Inflammatory macrophage treated with lipopolysaccharide for 1 hour (primary cell): ENCODE data around the gene NPAS2.

Source experiments
- DNase-seq, 2 donors: peaks; one replicate each; pipeline ENCODE4 v3.0.0-alpha.2; 2020 to 2022

The NPAS2 gene, protein sequence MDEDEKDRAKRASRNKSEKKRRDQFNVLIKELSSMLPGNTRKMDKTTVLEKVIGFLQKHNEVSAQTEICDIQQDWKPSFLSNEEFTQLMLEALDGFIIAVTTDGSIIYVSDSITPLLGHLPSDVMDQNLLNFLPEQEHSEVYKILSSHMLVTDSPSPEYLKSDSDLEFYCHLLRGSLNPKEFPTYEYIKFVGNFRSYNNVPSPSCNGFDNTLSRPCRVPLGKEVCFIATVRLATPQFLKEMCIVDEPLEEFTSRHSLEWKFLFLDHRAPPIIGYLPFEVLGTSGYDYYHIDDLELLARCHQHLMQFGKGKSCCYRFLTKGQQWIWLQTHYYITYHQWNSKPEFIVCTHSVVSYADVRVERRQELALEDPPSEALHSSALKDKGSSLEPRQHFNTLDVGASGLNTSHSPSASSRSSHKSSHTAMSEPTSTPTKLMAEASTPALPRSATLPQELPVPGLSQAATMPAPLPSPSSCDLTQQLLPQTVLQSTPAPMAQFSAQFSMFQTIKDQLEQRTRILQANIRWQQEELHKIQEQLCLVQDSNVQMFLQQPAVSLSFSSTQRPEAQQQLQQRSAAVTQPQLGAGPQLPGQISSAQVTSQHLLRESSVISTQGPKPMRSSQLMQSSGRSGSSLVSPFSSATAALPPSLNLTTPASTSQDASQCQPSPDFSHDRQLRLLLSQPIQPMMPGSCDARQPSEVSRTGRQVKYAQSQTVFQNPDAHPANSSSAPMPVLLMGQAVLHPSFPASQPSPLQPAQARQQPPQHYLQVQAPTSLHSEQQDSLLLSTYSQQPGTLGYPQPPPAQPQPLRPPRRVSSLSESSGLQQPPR

DNA sequence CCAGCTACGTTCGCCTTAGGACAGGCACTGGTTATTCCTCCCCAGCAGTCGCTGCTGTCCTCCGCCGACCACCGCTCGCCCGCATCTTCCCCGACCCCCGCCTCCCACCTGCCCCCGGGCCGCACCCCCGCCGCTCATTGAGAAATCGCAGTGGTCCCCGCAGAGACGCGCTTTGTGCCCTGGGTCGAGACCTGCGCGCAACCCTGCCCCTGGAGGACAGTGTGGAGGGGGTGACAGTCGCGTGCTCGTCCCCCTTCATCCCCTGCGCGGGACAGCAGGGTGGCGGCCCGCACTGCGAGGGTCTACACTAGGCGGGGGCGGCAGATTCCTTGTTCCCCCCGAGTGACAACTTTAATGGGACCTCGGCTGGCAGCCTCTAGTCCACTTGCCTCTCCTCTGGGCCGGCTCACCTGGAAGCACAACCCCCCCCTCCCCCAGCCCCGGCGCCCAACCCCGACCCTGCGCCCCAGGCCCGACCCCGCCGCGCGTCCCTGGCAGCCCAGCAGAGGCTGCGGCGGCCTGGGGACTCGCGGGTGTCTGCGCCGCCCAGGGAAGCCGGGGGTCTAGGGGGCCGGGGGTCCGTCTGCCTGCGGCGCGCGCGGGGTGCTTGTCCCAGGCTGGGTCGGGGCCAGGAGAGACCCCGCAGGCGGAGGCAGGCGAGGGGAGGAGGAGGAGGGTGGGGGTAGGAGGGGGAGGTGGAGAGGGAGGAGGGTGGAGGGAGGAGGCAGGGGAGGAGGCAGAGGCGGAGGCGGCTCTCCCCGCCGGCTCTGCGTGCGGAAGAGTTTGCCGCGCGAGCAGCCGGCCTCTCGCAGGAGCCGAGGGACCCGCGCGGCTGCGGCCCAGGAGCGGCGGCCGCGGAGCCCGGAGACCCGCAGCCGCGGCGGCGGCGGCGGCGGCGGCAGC, at the start of gene NPAS2:
Gene NPAS2, plus strand, starts transcription at position 770 of the 903 bp plus-strand sequence. CDS start 84,616 bp downstream, outside the sequence.
- no peak for DNase-seq

DNA sequence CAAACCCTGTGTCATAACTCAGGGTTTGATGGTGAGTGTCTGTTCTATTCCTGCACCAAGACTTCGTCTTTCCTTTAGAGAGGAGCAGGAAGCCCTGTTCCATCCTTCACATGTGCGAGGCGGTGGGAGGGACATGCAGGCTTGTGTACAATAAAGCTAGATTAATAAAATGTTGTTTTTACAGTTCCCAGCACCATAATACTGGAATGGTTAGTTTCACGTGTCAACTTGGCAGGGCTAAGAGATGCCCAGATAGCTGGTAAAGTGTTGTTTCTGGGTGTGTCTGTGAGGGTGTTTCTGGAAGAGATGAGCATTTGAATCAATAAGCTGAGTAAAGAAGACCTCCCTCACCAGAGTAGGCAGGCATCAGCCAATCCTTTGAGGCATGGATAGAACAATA, 48.8 kb upstream of the NPAS2 start:
- no peak for DNase-seq

DNA sequence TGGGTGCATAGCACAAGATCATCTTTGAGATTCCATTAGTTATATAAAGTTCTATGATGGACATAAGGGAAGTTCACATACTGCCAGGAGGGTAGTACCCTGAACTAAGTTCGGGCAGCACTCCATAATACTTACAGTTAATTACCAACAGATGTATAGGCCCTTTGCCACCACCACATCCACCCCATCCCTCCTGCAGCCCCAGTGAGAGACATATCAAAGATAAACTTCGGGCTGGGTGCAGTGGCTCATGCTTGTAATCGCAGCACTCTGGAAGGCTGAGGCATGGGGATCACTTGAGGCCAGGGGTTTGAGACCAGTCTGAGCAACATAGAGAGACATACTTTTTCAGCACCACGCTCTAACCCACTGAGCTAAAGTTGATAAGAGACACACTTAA, 46.4 kb upstream of the NPAS2 start:
- DNase-seq = no peak

DNA sequence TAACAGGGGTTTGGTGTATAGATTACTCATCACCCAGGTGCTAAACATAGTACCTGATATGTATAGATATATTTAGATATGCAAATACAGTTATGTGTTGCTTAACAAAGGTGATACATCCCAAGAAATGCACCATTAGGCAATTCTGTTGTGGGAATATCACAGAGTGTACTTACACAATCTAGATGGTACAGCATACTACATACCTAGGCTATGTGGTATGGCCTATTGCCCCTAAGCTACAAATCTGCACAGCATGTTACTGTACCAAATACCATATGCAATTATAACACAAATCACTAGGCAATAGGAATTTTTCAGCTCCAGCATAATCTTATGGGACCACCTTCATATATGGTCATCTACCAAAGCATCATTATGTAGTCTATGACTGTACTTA, 43.5 kb upstream of the NPAS2 start:
- no peak for DNase-seq

DNA sequence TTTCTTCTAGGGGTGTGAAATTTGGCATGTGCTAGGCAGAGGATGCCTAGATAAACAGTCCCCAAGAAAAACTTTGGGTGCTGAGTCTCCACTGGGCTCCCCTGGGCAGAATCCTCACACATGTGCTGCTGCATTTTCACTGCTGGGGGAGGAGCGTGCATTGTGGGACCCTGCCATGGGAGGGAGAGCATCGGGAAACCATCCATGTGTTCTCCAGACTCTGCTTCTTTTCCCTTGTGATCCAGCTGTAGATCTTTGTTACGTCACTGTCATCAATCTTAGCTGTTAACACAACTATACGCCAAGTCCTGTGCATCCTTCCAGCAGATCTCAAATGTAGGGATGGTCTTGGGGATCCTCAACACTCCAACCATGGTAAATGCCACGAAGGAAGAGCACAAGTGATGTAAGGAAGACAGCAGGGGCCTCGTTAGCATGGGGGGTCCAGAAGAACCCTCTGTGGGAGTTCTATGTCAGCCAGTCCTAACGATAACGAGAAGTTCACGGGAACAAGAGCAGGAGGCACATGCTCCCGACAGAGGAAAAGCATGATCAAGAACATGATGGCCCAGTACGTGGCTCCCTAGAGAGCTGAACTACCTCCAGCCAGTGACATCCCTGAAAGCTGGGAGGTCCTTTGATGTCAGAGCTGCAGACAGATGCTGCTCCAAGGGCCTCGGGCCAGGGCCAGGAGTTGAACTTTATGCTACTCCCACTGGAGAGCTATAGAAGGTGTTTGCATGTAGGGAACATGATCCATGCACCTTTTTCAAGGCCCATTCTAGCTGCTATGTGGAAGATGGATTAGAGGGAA, 41.1 kb upstream of the NPAS2 start:
- no peak for DNase-seq

DNA sequence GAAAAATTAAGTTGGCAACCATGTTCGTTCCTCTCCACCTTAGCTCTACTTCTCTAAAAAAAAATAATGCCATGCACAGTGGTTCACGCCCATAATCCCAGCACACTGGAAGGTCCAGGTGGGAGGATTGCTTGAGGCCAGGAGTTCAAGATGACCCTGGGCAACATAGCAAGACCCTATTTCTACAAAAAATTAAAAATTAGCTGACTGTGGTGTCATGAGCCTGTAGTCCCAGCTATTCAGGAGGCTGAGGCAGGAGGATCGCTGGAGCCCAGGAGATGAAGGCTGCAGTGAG, 40.1 kb upstream of the NPAS2 start:
- no peak for DNase-seq

DNA sequence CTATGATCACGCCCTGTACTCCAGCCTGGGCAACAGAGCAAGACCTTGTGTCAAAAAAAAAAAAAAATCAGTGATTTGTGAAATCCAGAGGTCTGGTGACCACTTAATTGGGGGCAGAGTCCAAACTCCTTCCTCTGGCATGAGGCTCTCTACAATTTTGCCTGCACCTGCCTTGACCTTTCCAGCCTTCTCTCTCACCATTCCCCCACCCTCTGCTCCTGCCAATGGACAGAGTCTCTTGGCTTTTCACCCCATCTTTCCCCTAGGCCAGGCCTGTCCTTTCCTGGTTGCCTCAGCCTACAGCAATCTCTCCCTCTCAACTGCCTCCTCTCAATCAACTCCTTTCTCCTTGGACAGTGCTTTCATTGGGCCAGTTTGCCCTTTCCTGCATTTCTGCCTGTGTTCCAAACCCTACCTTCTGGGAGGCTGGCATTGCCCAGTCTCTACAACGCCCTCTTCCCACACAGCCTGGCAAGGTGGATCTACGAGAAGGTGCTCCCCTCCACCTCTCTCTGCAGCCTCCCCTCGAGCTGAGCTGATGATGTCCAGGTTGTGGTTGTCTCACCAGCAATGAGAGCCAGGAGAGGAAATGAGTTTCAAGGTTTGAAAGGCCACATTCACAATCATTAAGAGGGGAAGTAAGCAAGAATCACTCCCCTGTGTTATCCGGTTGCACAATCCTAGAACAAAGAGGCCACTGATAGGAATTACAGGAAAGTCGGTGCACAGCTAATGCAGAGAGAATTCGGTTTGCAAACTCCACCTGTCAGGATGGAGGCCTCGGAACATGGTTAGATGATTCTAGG, 39.5 kb upstream of the NPAS2 start:
- DNase-seq = peak; percentile 10 to 14

DNA sequence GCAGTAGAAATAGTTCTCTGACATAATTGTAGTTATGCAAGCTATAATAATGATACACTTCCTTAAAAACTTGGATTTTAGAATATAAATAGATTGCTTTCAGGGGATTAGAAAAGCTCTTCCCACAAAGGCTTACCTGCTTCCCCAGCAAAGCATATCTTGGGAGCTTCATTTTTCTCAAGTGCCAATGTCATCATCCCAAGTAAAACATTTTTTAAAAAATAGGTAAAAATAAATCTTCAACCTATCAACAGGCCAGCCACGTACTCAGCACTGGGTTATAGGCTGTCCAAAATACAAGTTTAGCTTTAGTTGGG, 39.0 kb upstream of the NPAS2 start:
- DNase-seq = no peak

DNA sequence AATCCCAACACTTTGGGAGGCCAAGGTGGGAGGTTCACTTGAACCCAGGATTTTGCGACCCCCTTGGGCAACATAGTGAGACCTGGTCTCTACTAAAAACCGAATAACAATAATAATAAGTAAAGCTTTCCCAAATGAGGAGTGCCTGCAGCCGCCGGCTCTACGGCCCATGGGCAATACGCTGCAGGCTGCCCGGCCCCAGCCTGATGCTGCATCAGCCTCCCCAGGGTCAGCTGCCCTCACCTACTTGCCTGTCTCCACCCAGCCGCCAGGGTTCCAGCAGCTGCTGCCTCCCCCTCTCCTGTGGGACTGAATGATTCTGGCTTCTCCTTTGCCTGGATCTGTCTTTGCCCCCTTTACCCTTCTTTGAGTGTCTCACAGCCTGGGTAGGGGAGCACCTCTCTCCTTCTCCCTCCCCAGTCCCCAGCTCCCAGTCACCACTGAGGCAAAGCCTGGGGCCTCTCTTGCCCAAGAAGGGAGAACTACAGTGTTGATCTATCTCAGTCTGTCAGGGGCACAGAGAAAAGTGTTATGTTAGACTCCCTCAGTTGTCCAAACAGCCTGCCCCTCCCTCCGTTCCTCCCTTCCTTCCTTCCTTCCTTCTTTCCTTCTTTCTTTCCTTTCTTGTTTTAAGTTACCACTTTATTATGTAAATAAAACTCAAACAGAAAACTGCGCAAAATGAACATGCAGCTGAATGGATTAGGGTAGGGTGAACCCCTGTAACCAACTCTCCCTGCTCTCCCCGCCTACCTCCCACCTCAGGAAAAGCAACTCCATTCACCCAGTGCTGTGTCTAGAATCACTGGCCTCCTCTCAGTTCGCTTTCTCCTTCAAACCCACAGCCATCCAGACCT, 38.2 kb upstream of the NPAS2 start:
- DNase-seq = no peak

DNA sequence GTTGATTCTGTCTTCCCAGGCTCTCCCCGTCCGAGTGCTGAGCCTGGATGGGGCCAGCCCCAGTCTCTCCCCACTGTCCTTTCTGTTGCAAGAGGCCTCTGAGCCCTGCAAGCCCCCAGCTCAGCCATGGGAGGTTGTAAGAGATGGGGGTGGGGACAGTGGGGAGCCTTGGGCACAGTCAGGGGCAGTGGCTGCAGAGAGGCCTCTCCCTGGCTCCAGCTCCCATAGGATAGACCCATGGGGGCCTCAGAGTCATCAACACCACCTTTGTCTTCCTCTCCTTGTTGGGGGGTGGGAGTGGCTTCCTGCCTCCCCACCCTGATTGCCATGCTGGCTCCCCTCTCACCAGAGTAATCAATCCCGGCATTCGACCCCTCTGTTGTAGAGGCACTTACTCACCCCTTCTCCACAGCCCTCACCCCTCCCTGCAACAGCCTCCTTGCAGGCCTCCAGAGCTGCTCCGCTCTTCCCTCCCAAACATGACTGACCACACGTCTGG, 37.5 kb upstream of the NPAS2 start:
- no peak for DNase-seq

DNA sequence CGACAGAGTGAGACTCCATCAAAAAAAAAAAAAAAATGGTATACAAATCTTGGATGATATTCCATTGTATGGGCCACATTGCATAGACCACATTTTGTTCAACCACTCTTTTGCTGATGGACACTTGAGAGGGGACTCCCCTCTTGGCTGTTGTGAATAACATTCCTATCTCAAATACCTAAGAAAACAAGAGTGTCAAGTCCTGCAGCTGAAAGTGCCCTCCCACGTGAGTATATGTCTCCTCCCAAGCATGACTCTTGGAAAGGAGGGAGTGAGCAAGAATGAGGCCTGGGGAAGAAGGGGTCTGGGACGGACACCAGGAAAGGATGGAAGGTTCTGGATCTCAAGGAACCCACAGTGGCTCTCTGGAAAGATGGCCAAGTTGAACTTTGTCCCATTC, 36.0 kb upstream of the NPAS2 start:
- no peak for DNase-seq

DNA sequence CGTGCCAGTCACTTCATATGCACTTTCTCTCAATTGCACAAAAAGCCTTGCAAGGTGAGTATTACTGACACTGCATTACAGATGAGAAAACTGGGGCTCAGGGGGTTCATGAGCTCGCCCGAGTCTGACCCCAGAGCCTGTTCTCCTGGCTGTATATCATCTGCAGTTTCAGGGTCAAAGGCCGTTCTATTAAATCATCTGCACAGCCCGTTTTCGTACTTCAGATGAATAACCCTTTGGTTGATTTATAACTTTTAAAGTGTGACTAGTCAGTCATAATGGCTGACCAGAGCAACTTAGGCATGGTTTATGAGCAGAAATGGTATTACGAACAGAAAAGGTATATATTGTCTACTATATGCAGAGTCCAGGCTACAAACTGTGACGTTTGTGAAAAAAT, 35.3 kb upstream of the NPAS2 start:
- no peak for DNase-seq

DNA sequence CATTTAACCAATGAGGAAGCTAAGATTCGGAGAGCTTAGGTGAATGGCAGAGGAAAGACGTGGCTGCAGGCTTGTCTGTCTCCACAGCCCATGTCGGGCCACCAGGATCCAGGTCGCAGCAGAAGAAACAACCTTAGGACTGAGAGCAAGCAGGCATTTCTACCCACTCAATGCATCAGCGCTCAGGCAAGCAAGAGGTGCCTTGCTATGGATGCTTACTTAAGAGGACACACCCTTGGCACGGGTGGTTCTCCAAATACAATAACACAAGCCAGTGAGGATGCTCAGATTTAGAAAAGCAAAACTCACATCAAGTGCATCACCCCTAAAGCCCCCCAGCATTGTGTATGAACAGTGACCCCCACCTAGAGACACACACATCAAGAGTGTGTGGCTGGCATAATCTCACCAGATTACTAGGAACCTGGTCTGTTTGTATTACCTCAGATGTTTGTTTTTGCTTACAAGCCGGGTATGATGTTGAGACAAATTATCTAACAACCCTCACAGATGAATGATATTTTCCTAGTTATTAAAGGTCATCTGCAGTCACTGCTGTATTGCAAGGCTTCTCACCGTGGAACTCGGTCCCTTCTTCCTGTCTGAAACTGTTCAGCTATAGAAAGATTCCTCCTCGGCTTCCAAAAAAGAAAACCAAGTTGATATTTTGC, 34.2 kb upstream of the NPAS2 start:
- no peak for DNase-seq

DNA sequence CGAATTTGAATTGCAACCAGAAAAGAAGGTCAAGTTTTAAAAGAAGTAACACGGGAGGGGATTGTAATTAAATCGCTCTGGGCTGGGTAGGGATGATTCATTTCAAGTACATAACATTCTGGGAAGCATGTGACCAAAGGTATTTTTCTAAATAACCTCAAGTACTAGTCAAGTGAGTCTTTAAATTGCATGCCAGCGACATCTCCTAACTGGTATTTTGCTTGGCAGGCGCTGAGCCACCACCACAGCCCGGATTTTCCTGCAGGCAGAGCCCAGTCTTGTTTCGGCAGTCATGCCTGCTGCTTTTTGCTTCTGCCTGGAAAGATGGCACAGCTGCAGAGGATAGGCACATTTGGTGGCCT, 33.7 kb upstream of the NPAS2 start:
- DNase-seq = no peak

DNA sequence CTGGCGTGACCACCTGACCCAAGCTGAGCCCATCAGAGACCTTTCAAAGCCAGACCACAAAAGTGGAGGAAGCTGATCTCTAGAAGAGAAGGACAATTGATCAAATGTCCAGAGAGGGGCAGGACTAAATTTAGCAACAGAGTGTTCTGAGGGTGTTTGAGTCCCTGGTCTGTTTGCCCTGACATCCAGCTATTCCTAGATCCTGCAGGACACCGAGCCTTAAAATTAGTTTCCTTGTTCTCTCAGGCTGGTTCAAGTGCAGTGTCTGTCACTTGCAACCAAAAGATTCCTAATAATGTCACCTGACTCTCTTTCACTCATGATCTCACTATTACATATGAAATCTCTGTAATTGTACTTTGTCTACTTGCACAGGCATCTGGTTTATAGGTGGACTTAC, 33.0 kb upstream of the NPAS2 start:
- DNase-seq = no peak

DNA sequence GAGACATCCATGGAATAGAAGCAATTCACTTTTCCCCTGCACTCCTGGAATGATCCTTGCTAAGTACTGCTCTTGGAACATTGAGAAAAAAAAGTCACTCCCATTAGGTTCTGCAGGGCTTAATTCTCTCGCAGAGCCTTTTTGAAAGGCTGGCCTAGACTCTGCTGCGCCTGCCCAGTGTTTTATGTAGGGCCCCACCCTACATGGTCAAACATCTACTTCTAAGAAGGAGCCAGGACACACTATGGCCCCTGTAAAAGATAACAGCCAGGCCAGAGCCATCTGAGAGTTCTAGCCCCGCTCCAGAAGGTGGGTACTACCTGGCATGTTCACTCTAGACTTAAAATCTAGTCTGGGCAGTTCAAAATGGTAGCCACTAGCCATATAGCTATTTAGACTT, 30.6 kb upstream of the NPAS2 start:
- no peak for DNase-seq

DNA sequence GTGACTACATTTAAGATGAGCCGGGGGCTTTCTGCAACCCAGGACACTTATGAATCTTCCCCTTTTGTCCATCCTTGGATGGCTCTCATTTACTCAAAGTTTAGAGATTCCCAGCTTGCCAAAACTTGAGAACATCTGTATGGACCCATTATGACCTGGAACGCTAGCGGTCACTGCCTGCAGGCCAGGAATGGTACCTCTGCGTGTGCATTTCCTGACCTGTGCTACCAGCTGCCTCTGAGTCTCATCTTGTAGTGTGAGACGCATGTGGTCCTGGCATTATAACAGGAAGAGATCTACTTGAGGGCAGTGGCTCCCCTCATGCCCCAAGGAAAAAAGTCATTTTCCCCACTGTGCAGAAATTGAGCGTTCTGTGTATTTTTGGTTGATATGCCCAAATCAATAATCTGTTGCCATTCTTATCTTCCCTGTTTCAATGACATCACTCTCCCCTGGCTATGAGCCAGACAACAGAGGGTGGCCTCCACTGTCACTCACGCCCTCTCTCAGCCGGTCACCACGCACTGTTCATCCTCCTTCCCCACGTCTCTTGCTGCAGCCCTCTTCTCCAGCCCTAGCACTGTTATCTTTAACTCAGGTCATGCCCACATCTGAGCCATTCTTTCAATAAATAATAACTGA, 28.5 kb upstream of the NPAS2 start:
- no peak for DNase-seq

DNA sequence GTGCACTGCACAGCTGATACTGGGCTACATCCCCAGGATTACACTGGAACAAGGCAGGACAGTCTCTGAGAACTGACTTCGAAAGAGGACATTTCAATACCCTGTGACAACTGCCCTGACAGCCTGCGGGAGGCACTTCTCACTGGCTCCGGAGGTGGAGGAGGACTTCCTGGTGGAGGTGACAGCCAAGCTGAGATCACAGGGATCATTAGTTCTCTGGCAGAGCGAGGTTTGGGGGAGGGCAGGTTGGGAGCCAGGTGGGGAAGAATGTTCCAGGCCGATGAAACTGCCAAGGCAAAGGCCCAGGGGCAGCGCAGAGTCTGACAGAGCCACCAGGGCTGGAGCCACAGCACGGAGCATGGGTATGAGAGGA, 28.0 kb upstream of the NPAS2 start:
- DNase-seq = no peak

DNA sequence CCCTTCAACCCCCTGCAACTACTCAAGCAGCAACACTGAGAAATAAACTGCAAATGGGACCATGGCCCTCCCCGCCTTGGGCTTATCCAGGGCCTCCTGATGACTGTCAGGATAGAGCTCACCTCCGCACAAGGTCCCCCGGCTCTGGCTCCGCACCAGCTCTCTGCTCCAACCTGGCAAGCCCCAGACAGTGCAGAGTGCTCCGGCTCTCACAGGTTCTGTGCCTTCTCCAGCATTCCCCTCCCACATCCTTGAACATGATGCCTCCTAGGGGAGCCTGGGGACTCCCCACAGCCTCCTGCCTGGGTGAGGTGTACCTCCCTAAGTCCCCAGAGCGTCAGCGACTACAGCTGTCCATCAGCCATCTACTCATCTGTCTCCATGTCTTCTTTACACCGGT, 26.7 kb upstream of the NPAS2 start:
- no peak for DNase-seq

DNA sequence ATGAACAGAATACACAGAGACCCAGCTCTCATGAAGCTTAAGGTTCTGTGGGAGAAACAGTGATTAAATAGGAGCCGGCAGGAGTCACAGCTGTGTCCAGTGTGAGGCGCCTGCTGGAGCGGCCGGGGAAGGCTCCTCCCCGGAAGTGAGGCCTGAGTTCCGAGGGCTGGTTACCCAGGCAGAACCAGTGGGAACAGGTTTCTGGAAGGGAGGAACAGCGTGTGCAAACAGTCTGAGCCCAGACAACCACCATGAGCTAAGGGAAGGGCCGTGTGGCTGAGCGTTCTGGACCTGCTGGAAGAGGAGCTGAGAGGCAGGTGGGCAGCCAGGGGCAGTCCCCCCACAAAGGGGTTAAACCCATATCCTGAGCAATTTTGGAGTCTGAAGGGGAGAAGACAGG, 26.0 kb upstream of the NPAS2 start:
- DNase-seq = no peak
